Measurements from ENCODE around the gene SYT3.
"Not testable (repeated sequence)": the region's sequence is repeated elsewhere in the genome, so short reads cannot be mapped to it uniquely, and the experiment has no call there.

Gene SYT3

DNA sequence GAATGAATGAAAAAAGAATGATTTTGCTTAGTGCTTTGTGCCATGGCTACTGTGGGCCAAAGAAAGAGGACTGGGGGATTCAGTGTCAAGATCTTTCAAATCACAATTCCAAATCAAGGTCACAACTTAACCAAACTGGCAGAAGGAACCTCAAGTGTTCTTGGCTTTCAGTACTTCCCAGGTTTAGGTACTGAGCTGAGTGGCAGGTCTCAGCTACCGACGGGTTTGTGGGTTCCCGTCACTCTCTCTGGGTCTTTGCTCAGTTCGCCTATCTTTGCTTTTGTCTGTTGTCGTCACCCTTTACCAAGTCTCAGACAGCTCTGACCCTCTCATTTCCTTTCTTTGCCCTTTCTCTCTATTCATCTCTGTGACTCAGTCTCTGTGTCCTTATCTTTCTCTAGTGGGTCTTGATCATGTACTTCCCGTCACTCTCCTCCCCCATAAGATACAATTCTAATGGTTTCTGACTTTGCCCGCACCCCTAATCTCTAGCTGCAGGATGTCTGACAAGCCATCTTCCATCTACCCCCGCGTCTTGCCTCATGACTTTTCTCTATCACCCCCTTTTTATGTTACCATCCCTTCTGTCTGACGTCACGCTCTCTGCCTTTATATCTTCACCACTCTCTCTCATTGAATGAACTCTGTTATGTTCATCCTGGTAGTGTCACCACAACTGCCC, 38.1 kb downstream of the SYT3 start:
- no peak for DNase-seq

DNA sequence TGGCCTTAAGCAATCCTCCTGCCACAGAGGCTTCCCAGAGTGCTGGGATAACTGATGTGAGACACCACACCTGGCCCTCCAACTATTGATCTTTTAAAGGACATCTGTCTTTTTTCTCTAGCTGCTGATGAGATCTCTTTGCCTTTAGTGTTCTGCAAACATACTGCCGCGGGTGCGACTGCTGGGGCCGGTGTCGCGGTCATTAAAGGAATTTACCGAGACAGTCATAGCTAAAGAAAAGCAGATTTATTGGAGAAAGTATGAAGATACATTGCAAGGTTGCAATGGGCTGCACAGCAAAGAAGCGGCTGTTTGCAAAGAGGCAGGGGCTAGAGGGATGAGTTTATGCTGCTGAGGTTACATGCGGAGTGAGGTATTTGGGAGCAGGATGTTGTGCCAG, 40.3 kb downstream of the SYT3 start:
- DNase-seq = no peak

DNA sequence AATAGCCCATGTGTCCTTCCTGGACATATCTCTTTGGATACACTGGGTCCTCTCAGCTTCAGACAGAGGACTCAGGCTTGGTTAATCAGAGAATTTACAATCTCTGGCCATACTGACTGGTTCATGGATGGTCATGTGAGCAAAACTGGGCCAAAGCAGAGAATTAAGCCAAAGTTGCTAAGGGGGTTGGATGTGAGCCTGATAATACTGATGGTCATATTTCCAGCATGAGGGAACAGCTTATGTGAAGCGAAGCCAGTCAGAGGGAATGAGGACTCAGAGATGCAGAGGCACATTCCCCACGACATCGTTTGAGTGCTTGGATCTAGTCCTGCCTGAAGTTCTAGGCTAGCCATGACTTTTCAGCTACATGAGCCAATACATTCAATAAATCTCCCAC, 49.5 kb downstream of the SYT3 start:
- DNase-seq = no peak

DNA sequence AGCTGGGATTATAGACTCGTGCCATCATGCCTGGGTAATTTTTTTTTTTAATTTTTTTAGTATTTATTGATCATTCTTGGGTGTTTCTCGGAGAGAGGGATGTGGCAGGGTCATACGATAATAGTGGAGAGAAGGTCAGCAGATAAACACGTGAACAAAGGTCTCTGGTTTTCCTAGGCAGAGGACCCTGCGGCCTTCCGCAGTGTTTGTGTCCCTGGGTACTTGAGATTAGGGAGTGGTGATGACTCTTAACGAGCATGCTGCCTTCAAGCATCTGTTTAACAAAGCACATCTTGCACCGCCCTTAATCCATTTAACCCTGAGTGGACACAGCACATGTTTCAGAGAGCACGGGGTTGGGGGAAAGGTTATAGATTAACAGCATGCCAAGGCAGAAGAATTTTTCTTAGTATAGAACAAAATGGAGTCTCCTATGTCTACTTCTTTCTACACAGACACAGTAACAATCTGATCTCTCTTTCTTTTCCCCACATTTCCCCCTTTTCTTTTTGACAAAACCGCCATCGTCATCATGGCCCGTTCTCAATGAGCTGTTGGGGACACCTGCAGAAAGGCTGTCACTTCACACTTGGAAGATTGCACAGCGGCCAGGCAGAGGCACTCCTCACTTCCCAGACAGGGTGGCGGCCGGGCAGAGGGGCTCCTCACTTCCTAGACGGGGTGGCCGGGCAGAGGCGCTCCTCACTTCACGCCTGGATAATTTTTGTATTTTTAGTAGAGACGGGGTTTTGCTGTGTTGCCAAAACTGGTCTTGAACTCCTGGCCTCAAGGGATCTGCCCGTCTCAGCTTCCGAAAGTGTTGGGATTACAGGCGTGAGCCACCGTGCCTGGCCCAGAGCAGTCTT, 57.7 kb downstream of the SYT3 start:
- not testable (repeated sequence) for DNase-seq

DNA sequence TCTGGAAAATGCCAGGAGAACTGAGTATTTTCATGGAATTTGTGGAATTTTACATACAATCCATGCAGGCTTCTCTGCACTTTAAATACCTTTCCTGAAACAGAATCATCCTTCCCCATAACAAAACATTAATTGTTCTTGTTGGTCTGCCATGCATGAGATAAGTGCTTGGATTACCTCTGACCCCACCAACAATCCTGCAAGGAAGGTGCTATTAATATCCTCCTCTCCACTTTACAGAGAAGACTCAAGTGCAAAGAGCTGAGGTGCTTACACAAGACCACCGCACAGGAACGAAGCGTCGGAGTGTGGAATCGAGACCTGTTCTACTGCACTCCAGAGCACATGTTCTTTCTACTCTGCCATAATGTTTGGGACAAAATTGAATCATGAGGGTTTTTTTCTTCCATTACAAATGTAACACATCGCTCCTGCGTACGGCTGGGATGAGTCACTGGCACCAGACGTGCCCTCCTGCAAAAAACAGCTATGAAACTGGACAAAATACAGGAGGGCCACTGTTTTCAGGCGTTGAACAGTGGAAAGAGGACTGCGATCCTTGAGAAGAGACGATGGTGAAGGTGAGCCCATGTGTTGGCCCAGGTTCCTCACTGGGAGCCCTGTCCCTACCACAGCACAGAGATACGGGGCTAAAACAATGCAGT, 58.6 kb downstream of the SYT3 start:
- DNase-seq = no peak

DNA sequence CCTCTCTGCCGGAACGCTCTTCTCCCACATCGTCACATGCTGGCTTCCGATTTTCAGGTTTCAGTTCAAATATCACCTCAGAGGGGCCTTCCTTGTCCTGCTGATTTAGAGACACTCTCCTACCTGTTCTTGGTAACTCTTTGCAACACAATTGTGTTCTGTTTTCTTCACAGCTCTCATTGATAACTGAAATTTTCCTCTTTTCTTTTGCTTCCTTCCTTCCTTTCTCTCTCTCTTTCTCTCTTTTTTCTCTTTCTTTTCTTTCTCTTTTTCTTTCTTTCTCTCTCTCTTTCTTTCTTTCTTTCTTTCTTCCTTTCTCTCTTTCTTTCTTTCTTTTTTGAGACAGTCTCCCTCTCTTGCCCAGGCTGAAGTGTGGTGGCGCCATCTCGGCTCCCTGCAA, 59.4 kb downstream of the SYT3 start:
- DNase-seq = no peak

- DNase-seq = not testable (repeated sequence)
These were observed 62.9 kb downstream of the SYT3 start for GRCh38 chr19:50576769-50577168.

DNA sequence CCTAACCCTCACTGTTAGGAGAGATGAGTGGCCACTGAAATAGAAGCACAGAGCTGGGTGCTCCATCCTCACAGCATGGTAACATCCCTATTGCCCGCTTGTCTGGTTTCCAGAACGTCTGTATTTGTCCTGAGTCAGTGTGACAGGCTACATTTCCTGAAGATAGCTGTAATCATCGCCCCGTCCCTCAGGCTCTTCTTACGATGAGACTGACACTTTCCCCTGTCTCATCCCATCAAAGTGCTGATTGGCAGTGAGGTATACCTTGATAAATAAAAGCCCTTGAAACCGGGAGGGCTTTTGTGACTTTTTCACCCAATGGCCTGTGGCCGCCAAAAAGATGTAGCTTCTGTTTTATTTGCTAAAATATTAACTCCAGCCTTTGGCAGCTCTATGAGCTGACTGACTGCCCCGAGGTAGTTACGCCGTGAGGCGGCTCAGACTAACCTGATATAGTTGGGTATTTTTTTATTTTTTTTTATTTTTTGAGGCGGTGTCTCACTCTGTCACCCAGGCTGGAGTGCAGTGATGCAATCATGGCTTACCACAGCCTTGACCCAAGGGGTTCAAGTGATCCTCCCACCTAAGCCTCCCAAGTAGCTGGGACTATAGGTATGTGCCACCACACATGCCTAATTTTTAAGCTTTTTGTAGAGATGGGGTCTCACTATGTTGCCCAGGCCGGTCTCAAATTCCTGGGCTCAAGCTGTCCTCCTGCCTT, 65.8 kb downstream of the SYT3 start:
- no peak for DNase-seq

All from fibroblast of skin of right quadriceps (primary cell).